ENCODE measurements around the gene S100A1.
"Not testable (repeated sequence)": the region's sequence is repeated elsewhere in the genome, so short reads cannot be mapped to it uniquely, and the experiment has no call there.

The S100A1 gene

GRCh38 chr1:153627715-153628626 lies at the start of gene S100A1:
TSS of gene S100A1 (plus strand) at chr1:153628434. CDS start at chr1:153630522, 2,088 bp downstream.
- peak within 1 kb of the TSS; percentile 63 to 76 for H3K4me3 ChIP-seq (ENCODE audit: low read depth in 1 of 2, low read length in 2 of 2)
- no peaks in the 10 kb centered on the region for H3K27me3 ChIP-seq (ENCODE audit: control insufficient read depth in 1 of 2, insufficient read depth in 2 of 2, low read length in 2 of 2)
- no peaks in the 10 kb centered on the region for H3K9me3 ChIP-seq (ENCODE audit: control insufficient read depth in 1 of 2, low read length in 2 of 2)
- H3K4me1 ChIP-seq (ENCODE audit: control insufficient read depth in 1 of 2, insufficient read depth in 2 of 2, low read length in 2 of 2), result peaks cover 23 to 26% of the 10 kb centered on the region in 2 donors
- no peaks in the 10 kb centered on the region for H3K36me3 ChIP-seq (ENCODE audit: control insufficient read depth in 1 of 2, insufficient read depth in 2 of 2, low read length in 2 of 2)
- H3K9ac ChIP-seq (ENCODE audit: low read depth in 1 of 2, low read length in 2 of 2), result peak within 1 kb of the TSS; percentile 76 to 83
- peak within 1 kb of the TSS; percentile 76 for H3K27ac ChIP-seq (ENCODE audit: low read depth, low read length)

DNA sequence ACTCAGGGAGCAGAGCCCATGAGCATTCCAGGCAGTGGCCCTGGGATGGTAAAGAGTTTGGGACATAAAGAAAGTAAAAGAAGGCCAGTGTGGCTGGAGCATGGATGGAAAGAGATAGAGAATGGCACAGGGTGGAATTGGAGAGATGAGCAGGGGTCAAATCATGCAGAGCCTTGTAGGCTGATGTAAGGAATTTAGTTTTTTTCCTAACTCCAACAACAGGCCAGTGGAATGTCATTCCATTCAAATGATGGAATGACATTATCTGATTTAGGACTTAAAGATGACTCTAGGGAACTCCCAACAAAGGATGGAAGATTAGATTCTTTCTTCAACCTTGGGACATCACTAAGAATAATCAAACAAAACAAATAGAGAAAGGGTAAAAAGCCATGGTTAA lies 49.7 kb upstream of the S100A1 start:
- H3K9ac ChIP-seq (ENCODE audit: low read depth in 1 of 2, low read length in 2 of 2), result no peak overlapping the region

GRCh38 chr1:153578936-153579335 lies 49.3 kb upstream of the S100A1 start:
- Histone ChIP-seq H3K27ac (ENCODE audit: low read depth, low read length) (no peak overlapping the region), H3K9me3 (ENCODE audit: control insufficient read depth in 1 of 2, low read length in 2 of 2) (no peaks in the 10 kb centered on the region), H3K36me3 (ENCODE audit: control insufficient read depth in 1 of 2, insufficient read depth in 2 of 2, low read length in 2 of 2) (no peaks in the 10 kb centered on the region), H3K27me3 (ENCODE audit: control insufficient read depth in 1 of 2, insufficient read depth in 2 of 2, low read length in 2 of 2) (no peaks in the 10 kb centered on the region), H3K4me1 (ENCODE audit: control insufficient read depth in 1 of 2, insufficient read depth in 2 of 2, low read length in 2 of 2) (peaks cover 0 to 3% of the 10 kb centered on the region in 2 donors), H3K9ac (ENCODE audit: low read depth in 1 of 2, low read length in 2 of 2) (no peak overlapping the region), H3K4me3 (ENCODE audit: low read depth in 1 of 2, low read length in 2 of 2) (no peak overlapping the region)

More for the DNA sequence above, 49.7 kb upstream of the S100A1 start:
- no peaks in the 10 kb centered on the region for H3K9me3 ChIP-seq (ENCODE audit: control insufficient read depth in 1 of 2, low read length in 2 of 2)
- no peak overlapping the region for H3K4me3 ChIP-seq (ENCODE audit: low read depth in 1 of 2, low read length in 2 of 2)
- H3K4me1 ChIP-seq (ENCODE audit: control insufficient read depth in 1 of 2, insufficient read depth in 2 of 2, low read length in 2 of 2), result peaks cover 0 to 3% of the 10 kb centered on the region in 2 donors
- H3K27ac ChIP-seq (ENCODE audit: low read depth, low read length), result no peak overlapping the region
- no peaks in the 10 kb centered on the region for H3K36me3 ChIP-seq (ENCODE audit: control insufficient read depth in 1 of 2, insufficient read depth in 2 of 2, low read length in 2 of 2)
- H3K27me3 ChIP-seq (ENCODE audit: control insufficient read depth in 1 of 2, insufficient read depth in 2 of 2, low read length in 2 of 2), result no peaks in the 10 kb centered on the region

DNA sequence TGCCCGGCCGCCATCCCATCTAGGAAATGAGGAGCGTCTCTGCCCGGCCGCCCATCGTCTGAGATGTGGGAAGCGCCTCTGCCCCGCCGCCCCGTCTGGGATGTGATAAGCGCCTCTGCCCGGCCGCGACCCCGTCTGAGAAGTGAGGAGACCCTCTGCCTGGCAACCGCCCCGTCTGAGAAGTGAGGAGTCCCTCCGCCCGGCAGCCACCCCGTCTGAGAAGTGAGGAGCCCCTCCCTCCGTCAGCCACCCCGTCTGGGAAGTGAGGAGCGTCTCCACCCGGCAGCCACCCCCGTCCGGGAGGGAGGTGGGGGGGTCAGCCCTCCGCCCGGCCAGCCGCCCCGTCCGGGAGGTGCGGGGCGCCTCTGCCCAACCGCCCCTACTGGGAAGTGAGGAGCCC lies 45.4 kb upstream of the S100A1 start:
- H3K36me3 ChIP-seq (ENCODE audit: control insufficient read depth in 1 of 2, insufficient read depth in 2 of 2, low read length in 2 of 2); H3K4me3 ChIP-seq (ENCODE audit: low read depth in 1 of 2, low read length in 2 of 2); H3K27me3 ChIP-seq (ENCODE audit: control insufficient read depth in 1 of 2, insufficient read depth in 2 of 2, low read length in 2 of 2); H3K4me1 ChIP-seq (ENCODE audit: control insufficient read depth in 1 of 2, insufficient read depth in 2 of 2, low read length in 2 of 2); H3K27ac ChIP-seq (ENCODE audit: low read depth, low read length); H3K9me3 ChIP-seq (ENCODE audit: control insufficient read depth in 1 of 2, low read length in 2 of 2); H3K9ac ChIP-seq (ENCODE audit: low read depth in 1 of 2, low read length in 2 of 2): not testable (repeated sequence)

DNA sequence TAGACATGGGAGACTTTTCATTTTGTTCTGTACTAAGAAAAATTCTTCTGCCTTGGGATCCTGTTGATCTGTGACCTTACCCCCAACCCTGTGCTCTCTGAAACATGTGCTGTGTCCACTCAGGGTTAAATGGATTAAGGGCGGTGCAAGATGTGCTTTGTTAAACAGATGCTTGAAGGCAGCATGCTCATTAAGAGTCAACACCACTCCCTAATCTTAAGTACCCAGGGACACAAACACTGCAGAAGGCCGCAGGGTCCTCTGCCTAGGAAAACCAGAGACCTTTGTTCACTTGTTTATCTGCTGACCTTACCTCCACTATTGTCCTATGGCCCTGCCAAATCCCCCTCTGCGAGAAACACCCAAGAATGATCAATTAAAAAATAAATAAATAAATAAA lies 44.7 kb upstream of the S100A1 start:
- H3K36me3 ChIP-seq (ENCODE audit: control insufficient read depth in 1 of 2, insufficient read depth in 2 of 2, low read length in 2 of 2); H3K9ac ChIP-seq (ENCODE audit: low read depth in 1 of 2, low read length in 2 of 2); H3K4me1 ChIP-seq (ENCODE audit: control insufficient read depth in 1 of 2, insufficient read depth in 2 of 2, low read length in 2 of 2): not testable (repeated sequence)

GRCh38 chr1:153583976-153584375 lies 44.3 kb upstream of the S100A1 start:
- no peaks in the 10 kb centered on the region for H3K9me3 ChIP-seq (ENCODE audit: control insufficient read depth in 1 of 2, low read length in 2 of 2)
- H3K27ac ChIP-seq (ENCODE audit: low read depth, low read length), result no peak overlapping the region
- no peaks in the 10 kb centered on the region for H3K4me1 ChIP-seq (ENCODE audit: control insufficient read depth in 1 of 2, insufficient read depth in 2 of 2, low read length in 2 of 2)
- H3K4me3 ChIP-seq (ENCODE audit: low read depth in 1 of 2, low read length in 2 of 2), result no peak overlapping the region
- no peak overlapping the region for H3K9ac ChIP-seq (ENCODE audit: low read depth in 1 of 2, low read length in 2 of 2)
- no peaks in the 10 kb centered on the region for H3K36me3 ChIP-seq (ENCODE audit: control insufficient read depth in 1 of 2, insufficient read depth in 2 of 2, low read length in 2 of 2)
- H3K27me3 ChIP-seq (ENCODE audit: control insufficient read depth in 1 of 2, insufficient read depth in 2 of 2, low read length in 2 of 2), result no peaks in the 10 kb centered on the region

More for the DNA sequence above, 44.7 kb upstream of the S100A1 start:
- H3K27ac ChIP-seq (ENCODE audit: low read depth, low read length); H3K27me3 ChIP-seq (ENCODE audit: control insufficient read depth in 1 of 2, insufficient read depth in 2 of 2, low read length in 2 of 2); H3K4me3 ChIP-seq (ENCODE audit: low read depth in 1 of 2, low read length in 2 of 2); H3K9me3 ChIP-seq (ENCODE audit: control insufficient read depth in 1 of 2, low read length in 2 of 2): not testable (repeated sequence)

DNA sequence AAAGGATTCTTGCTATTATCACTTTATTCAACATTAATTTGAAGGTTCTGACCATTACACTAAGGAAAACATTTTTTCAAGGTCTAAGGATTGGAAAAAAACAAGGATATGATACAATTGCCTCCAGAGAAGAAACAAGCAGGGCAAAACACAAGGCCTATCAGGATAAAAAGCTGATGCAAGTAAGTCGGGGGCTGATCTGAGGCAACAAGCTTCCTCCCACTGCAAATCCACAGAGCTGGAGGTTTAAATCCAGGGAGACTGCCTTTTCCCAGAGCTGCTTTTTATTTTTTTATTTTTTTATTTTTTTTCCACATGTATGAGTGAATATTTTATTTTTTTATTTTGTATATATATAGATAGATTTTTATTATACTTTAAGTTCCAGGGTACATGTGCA lies 43.2 kb upstream of the S100A1 start:
- Histone ChIP-seq H3K4me1 (ENCODE audit: control insufficient read depth in 1 of 2, insufficient read depth in 2 of 2, low read length in 2 of 2) (no peaks in the 10 kb centered on the region), H3K27me3 (ENCODE audit: control insufficient read depth in 1 of 2, insufficient read depth in 2 of 2, low read length in 2 of 2) (no peaks in the 10 kb centered on the region), H3K27ac (ENCODE audit: low read depth, low read length) (no peak overlapping the region), H3K9me3 (ENCODE audit: control insufficient read depth in 1 of 2, low read length in 2 of 2) (no peaks in the 10 kb centered on the region), H3K36me3 (ENCODE audit: control insufficient read depth in 1 of 2, insufficient read depth in 2 of 2, low read length in 2 of 2) (no peaks in the 10 kb centered on the region), H3K9ac (ENCODE audit: low read depth in 1 of 2, low read length in 2 of 2) (no peak overlapping the region), H3K4me3 (ENCODE audit: low read depth in 1 of 2, low read length in 2 of 2) (no peak overlapping the region)

GRCh38 chr1:153586347-153586746 lies 41.9 kb upstream of the S100A1 start:
- Histone ChIP-seq H3K9ac (ENCODE audit: low read depth in 1 of 2, low read length in 2 of 2) (no peak overlapping the region), H3K9me3 (ENCODE audit: control insufficient read depth in 1 of 2, low read length in 2 of 2) (no peaks in the 10 kb centered on the region), H3K27me3 (ENCODE audit: control insufficient read depth in 1 of 2, insufficient read depth in 2 of 2, low read length in 2 of 2) (no peaks in the 10 kb centered on the region), H3K27ac (ENCODE audit: low read depth, low read length) (no peak overlapping the region), H3K36me3 (ENCODE audit: control insufficient read depth in 1 of 2, insufficient read depth in 2 of 2, low read length in 2 of 2) (no peaks in the 10 kb centered on the region), H3K4me1 (ENCODE audit: control insufficient read depth in 1 of 2, insufficient read depth in 2 of 2, low read length in 2 of 2) (no peaks in the 10 kb centered on the region), H3K4me3 (ENCODE audit: low read depth in 1 of 2, low read length in 2 of 2) (no peak overlapping the region)

DNA sequence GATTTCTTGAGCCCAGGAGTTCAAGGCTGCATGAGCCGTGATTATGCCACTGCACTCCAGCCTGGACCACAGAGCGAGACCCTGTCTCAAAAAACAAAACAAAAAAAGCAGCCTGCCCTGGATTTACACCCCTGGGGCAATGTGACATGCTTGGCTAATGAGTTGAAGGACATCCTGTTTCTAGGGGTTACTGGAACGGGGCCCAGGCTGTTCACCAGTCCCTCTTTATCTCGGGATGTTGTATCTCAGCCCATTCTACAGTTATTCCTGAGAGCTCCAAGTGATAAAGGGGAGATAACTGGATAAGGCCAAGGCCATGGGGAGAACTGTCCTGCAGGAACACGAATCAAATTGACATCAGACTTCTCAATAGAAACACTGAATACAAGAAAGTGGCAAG lies 40.9 kb upstream of the S100A1 start:
- Histone ChIP-seq H3K27ac (ENCODE audit: low read depth, low read length) (no peak overlapping the region), H3K27me3 (ENCODE audit: control insufficient read depth in 1 of 2, insufficient read depth in 2 of 2, low read length in 2 of 2) (no peaks in the 10 kb centered on the region), H3K9ac (ENCODE audit: low read depth in 1 of 2, low read length in 2 of 2) (no peak overlapping the region), H3K4me1 (ENCODE audit: control insufficient read depth in 1 of 2, insufficient read depth in 2 of 2, low read length in 2 of 2) (no peaks in the 10 kb centered on the region), H3K36me3 (ENCODE audit: control insufficient read depth in 1 of 2, insufficient read depth in 2 of 2, low read length in 2 of 2) (no peaks in the 10 kb centered on the region), H3K9me3 (ENCODE audit: control insufficient read depth in 1 of 2, low read length in 2 of 2) (no peaks in the 10 kb centered on the region), H3K4me3 (ENCODE audit: low read depth in 1 of 2, low read length in 2 of 2) (no peak overlapping the region)

DNA sequence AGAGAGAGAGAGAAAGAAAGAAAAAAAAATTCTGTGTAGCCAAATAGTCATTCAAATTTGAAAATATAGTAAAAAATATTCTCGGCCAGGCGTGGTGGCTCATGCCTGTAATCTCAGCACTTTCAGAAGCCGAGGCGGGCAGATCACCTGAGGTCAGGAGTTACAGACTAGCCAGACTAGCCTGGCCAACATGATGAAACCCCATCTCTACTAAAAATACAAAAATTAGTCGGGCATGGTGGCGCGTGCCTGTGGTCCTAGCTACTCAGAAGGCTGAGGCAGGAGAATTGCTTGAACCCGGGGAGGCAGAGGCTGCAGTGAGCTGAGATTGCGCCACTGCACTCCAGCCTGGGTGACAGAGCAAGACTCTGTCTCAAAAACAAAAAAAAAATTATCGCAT lies 40.2 kb upstream of the S100A1 start:
- H3K27ac ChIP-seq (ENCODE audit: low read depth, low read length); H3K36me3 ChIP-seq (ENCODE audit: control insufficient read depth in 1 of 2, insufficient read depth in 2 of 2, low read length in 2 of 2); H3K27me3 ChIP-seq (ENCODE audit: control insufficient read depth in 1 of 2, insufficient read depth in 2 of 2, low read length in 2 of 2); H3K9me3 ChIP-seq (ENCODE audit: control insufficient read depth in 1 of 2, low read length in 2 of 2); H3K4me3 ChIP-seq (ENCODE audit: low read depth in 1 of 2, low read length in 2 of 2); H3K9ac ChIP-seq (ENCODE audit: low read depth in 1 of 2, low read length in 2 of 2); H3K4me1 ChIP-seq (ENCODE audit: control insufficient read depth in 1 of 2, insufficient read depth in 2 of 2, low read length in 2 of 2): not testable (repeated sequence)

All from duodenal mucosa (tissue), 2 donors.